CD14-positive monocyte (primary cell): ENCODE results near the gene LRP1. TPM values are rescaled to one million over a fixed set of nuclear protein-coding genes. Genes with fewer than 3 reads are reported as not detected.

Experiments used
- DNase-seq, 3 donors: peaks; one replicate each; pipeline ENCODE4 v3.0.0-alpha.2; 2011 to 2022
- H2AFZ ChIP-seq: 2 replicates; pipeline ENCODE4 v1.6.0; 2012; ENCODE audit warnings: mild to moderate bottlenecking, low read depth, low read length, inconsistent platforms; ENCODE audit not compliant: insufficient read depth, poor library complexity, severe bottlenecking
- H3K27ac ChIP-seq, 2 donors: 1 replicate in 1 of 2; 2 replicates in 1 of 2; pipeline ENCODE4 v1.5.1; 2012 to 2013; ENCODE audit warnings: low read length in 2 of 2, control low read depth in 1 of 2, inconsistent platforms in 1 of 2, low read depth in 1 of 2, mild to moderate bottlenecking in 1 of 2
- H3K27me3 ChIP-seq, 2 donors: one replicate each; pipeline versions ENCODE4 v1.6.0 to v1.6.1; 2011 to 2013; ENCODE audit warnings: low read length in 2 of 2; ENCODE audit not compliant: control insufficient read depth in 2 of 2, insufficient read depth in 2 of 2
- H3K36me3 ChIP-seq, 2 donors: replicated peaks in 1 of 2; 1 replicate in 1 of 2; 2 replicates in 1 of 2; pipeline versions ENCODE4 v1.5.1 to v1.6.1; 2012 to 2013; ENCODE audit warnings: low read length in 2 of 2, control low read depth in 1 of 2, inconsistent platforms in 1 of 2, mild to moderate bottlenecking in 1 of 2; ENCODE audit not compliant: insufficient read depth in 2 of 2, control insufficient read depth in 1 of 2
- H3K4me1 ChIP-seq, 2 donors: 1 replicate in 1 of 2; 2 replicates in 1 of 2; pipeline versions ENCODE4 v1.5.1 to v1.6.1; 2012 to 2013; ENCODE audit warnings: low read length in 2 of 2, control low read depth in 1 of 2, inconsistent platforms in 1 of 2, mild to moderate bottlenecking in 1 of 2, moderate library complexity in 1 of 2; ENCODE audit not compliant: insufficient read depth in 2 of 2, control insufficient read depth in 1 of 2
- H3K4me2 ChIP-seq: replicated peaks from 2 replicates; pipeline ENCODE3; 2012; ENCODE audit warnings: low read length, moderate library complexity, mild to moderate bottlenecking; ENCODE audit not compliant: poor library complexity, severe bottlenecking; ENCODE audit errors: extremely low read depth
- H3K4me3 ChIP-seq, 3 experiments: fragments of 200-600 bp in 1 of 3; sonication (generic) in 1 of 3; replicated peaks in 1 of 3; 1 replicate in 2 of 3; 2 replicates in 1 of 3; pipeline ENCODE4 v1.5.1; 2011 to 2013; ENCODE audit warnings: low read length in 3 of 3, mild to moderate bottlenecking in 3 of 3, control low read depth in 2 of 3, low read depth in 2 of 3, inconsistent platforms in 1 of 3, moderate library complexity in 1 of 3
- H3K79me2 ChIP-seq: 2 replicates; pipeline ENCODE4 v1.6.0; 2012; ENCODE audit warnings: mild to moderate bottlenecking, control low read depth, inconsistent platforms, low read length, moderate library complexity; ENCODE audit not compliant: insufficient read depth
- H3K9ac ChIP-seq: 2 replicates; pipeline ENCODE4 v1.6.0; 2017; ENCODE audit warnings: low read length, mild to moderate bottlenecking; ENCODE audit not compliant: insufficient read depth, poor library complexity, severe bottlenecking
- H3K9me3 ChIP-seq, 2 donors: replicated peaks in 1 of 2; 1 replicate in 1 of 2; 2 replicates in 1 of 2; pipeline versions ENCODE4 v1.5.1 to v1.6.1; 2012 to 2013; ENCODE audit warnings: low read length in 2 of 2, control low read depth in 1 of 2; ENCODE audit not compliant: control insufficient read depth in 1 of 2, insufficient read depth in 1 of 2
- H4K20me1 ChIP-seq: 2 replicates; pipeline ENCODE4 v1.6.0; 2012; ENCODE audit warnings: mild to moderate bottlenecking, low read length, control low read depth, moderate library complexity; ENCODE audit not compliant: insufficient read depth
- H3K27ac Mint-ChIP-seq, 7 donors: one replicate each; pipeline ENCODE4 v1.8.0; 2020; ENCODE audit warnings: mild to moderate bottlenecking in 7 of 7, mixed read lengths in 7 of 7, moderate library complexity in 6 of 7, inconsistent platforms in 2 of 7
- H3K27me3 Mint-ChIP-seq, 3 donors: one replicate each; pipeline ENCODE4 v1.8.0; 2021 to 2022; ENCODE audit warnings: low read depth in 3 of 3, mild to moderate bottlenecking in 3 of 3, mixed read lengths in 3 of 3, moderate library complexity in 3 of 3, inconsistent platforms in 1 of 3
- H3K36me3 Mint-ChIP-seq, 2 donors: one replicate each; pipeline ENCODE4 v1.8.0; 2020; ENCODE audit warnings: mixed read lengths in 2 of 2, inconsistent platforms in 1 of 2, mild to moderate bottlenecking in 1 of 2
- H3K4me1 Mint-ChIP-seq: one replicate; pipeline ENCODE4 v1.8.0; 2020; ENCODE audit warnings: mild to moderate bottlenecking, mixed read lengths
- H3K4me3 Mint-ChIP-seq, 2 donors: one replicate each; pipeline ENCODE4 v1.8.0; 2020; ENCODE audit warnings: mild to moderate bottlenecking in 2 of 2, mixed read lengths in 2 of 2, moderate library complexity in 1 of 2
- H3K9me3 Mint-ChIP-seq, 7 donors: one replicate each; pipeline ENCODE4 v1.8.0; 2020 to 2022; ENCODE audit warnings: mixed read lengths in 7 of 7, mild to moderate bottlenecking in 6 of 7, moderate library complexity in 6 of 7, inconsistent platforms in 2 of 7
- WGBS: methylation state at CpG from one replicate; pipeline ENCODE4 v1.1.5; 2013; ENCODE audit warnings: missing lambda C conversion rate; ENCODE audit not compliant: insufficient coverage; 5-methylcytosine and 5-hydroxymethylcytosine counted together
- intact Hi-C, 2 donors: fragments of 100-400 bp; cut with micrococcal nuclease; formaldehyde crosslinking; loops; one replicate each; pipeline versions ENCODE4 v1.15.0 to v1.15.1; 2023
- polyA plus RNA-seq, 3 donors: library from polyadenylated mRNA; depleted of rRNA in 1 of 3; unstranded in 2 of 3; stranded (reverse) in 1 of 3; fragments of 300-500 nt in 2 of 3; fragments of >200 nt in 1 of 3; fragmentation: Illumina TruSeq in 2 of 3; gene quantifications; 1 replicate in 2 of 3; 2 replicates in 1 of 3; pipeline ENCODE4 v1.2.3, GENCODE V29; 2012 to 2021
- TF ChIP-seq, protein P1 (sequence below): fragments of 200-600 bp; IDR thresholded peaks from one replicate; pipeline ENCODE4 v1.8.0; 2022; ENCODE audit warnings: antibody characterized with exemption, mild to moderate bottlenecking

Gene LRP1
- polyA plus RNA-seq, 3 donors: 5.5 to 246 (median 10.5) TPM

DNA sequence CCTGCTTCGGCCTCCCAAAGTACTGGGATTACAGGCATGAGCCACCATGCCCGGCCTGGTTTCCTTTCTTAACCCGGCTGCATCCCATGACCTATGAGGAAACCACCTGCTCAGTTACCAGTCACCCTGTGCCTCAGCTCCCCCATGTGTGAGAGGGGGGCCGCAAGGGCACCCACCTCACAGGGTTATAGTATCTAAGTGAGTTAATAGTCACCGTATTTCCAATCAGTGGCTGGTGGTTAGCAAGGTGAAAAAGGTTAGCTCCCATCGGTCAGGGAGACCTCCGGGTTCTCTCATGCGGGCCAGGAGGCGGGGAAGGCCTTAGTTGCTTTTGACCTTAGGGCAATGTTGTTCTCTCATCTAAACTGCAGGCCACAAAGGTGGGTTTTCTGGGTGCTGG is 6.7 kb downstream of the LRP1 start:
- Histone ChIP-seq H3K4me1 (peaks cover 65 to 92% of the 10 kb centered on the region in 2 donors), H3K9me3 (no peaks in the 10 kb centered on the region), H3K27me3 (no peaks in the 10 kb centered on the region), H3K4me3 (no peak overlapping the region), H3K9ac (no peak overlapping the region), H3K36me3 (peaks cover 40 to 80% of the 10 kb centered on the region in 2 donors), H4K20me1 (peaks cover 100% of the 10 kb centered on the region), H3K79me2 (peaks cover 79% of the 10 kb centered on the region), H3K27ac (no peak overlapping the region), H2AFZ (no peak overlapping the region), H3K4me2 (no peak overlapping the region)
- Mint-ChIP-seq H3K27me3 (peaks cover 0 to 14% (median 0%) of the 10 kb centered on the region in 3 donors), H3K27ac (peak overlapping the region in 2 of 7 donors; percentile 21 to 35), H3K9me3 (no peaks in the 10 kb centered on the region), H3K36me3 (peaks cover 72 to 74% of the 10 kb centered on the region in 2 donors), H3K4me3 (no peak overlapping the region), H3K4me1 (peaks cover 90% of the 10 kb centered on the region)
- no peak for DNase-seq
- WGBS: 83% methylated on average over 5 of the region's 9 CpGs
- intact Hi-C loops: no loop called here
- TF ChIP-seq, protein P1, sequence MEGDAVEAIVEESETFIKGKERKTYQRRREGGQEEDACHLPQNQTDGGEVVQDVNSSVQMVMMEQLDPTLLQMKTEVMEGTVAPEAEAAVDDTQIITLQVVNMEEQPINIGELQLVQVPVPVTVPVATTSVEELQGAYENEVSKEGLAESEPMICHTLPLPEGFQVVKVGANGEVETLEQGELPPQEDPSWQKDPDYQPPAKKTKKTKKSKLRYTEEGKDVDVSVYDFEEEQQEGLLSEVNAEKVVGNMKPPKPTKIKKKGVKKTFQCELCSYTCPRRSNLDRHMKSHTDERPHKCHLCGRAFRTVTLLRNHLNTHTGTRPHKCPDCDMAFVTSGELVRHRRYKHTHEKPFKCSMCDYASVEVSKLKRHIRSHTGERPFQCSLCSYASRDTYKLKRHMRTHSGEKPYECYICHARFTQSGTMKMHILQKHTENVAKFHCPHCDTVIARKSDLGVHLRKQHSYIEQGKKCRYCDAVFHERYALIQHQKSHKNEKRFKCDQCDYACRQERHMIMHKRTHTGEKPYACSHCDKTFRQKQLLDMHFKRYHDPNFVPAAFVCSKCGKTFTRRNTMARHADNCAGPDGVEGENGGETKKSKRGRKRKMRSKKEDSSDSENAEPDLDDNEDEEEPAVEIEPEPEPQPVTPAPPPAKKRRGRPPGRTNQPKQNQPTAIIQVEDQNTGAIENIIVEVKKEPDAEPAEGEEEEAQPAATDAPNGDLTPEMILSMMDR: no peak

DNA sequence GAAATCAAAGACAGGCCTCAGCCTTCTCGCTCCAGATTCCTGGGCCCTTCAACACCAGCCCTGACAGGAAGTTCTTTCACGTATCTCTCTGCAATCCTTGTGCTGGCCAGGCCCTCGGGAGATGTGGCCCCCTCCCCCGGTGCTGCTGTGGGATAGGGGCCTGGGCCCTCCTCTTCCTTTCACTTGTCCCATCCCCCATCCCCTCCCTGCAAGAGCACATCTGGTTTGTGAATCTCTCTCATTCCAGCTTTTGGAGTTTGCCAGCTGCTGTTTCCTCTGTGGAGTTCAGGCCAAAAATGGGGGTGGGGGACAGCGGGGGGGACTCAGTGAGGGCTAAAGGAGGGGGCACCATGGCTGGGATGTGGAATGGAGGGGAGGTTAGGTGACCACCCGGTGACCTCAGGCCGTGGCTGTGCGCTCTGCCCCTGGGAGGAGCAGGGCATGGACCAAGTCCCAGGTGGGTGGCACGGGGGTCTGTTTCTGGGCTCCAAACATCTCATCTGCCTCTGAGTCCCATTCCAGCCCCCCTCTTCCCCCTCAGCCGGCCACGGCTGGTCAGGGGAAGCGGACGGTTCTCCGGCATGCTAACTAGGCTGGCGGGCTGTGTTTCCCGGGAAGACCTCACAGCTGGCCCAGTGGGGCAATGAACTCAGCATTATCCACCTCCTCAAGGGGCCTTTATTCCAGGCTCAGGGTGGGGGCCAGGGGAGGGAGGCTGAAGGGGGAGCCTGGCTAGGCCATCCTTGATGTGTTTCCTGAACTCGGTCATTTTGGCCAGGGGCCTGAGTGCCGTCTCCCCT is 7.4 kb downstream of the LRP1 start:
- no peak overlapping the region for H3K9ac ChIP-seq

More for the DNA sequence above, 7.4 kb downstream of the LRP1 start:
- H3K4me2 ChIP-seq: no peak overlapping the region
- intact Hi-C loops: no loop called here
- no peak overlapping the region for H3K4me3 Mint-ChIP-seq
- no peak overlapping the region for H3K4me3 ChIP-seq
- WGBS: 67% methylated on average over 5 of the region's 18 CpGs
- H3K27ac ChIP-seq: no peak overlapping the region
- TF ChIP-seq, protein P1: no peak
- peak overlapping the region in 2 of 7 donors; percentile 39 to 42 for H3K27ac Mint-ChIP-seq
- H3K4me1 ChIP-seq: peaks cover 59 to 86% of the 10 kb centered on the region in 2 donors
- H3K27me3 ChIP-seq: no peaks in the 10 kb centered on the region
- peaks cover 100% of the 10 kb centered on the region for H4K20me1 ChIP-seq
- peaks cover 0 to 14% (median 0%) of the 10 kb centered on the region in 3 donors for H3K27me3 Mint-ChIP-seq
- no peak overlapping the region for H2AFZ ChIP-seq
- no peaks in the 10 kb centered on the region for H3K9me3 Mint-ChIP-seq
- H3K36me3 Mint-ChIP-seq: peaks cover 76 to 78% of the 10 kb centered on the region in 2 donors
- no peaks in the 10 kb centered on the region for H3K9me3 ChIP-seq
- DNase-seq: no peak
- peaks cover 47 to 88% of the 10 kb centered on the region in 2 donors for H3K36me3 ChIP-seq
- peaks cover 71% of the 10 kb centered on the region for H3K79me2 ChIP-seq
- H3K4me1 Mint-ChIP-seq: peaks cover 86% of the 10 kb centered on the region
